ENCODE data around the gene HES4.

DNA sequence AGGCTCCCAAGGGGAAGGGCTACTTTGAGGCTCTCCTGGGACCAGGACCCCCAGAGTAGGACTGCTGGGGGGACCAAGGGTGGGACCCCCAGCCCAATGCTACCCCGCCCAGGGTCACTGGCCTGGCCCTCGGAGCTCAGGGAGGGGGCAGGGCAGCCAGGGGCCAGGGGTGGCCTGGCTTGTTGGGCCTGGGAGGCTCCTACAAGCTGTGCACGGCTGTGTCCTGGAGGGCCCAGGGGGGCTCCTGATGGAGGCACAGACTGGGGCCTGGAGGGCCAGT is 2.2 kb downstream of the HES4 start:
- TF ChIP-seq EP300 (IDR thresholded peaks at IDR 0.05): no peak
- TF ChIP-seq, protein P1, sequence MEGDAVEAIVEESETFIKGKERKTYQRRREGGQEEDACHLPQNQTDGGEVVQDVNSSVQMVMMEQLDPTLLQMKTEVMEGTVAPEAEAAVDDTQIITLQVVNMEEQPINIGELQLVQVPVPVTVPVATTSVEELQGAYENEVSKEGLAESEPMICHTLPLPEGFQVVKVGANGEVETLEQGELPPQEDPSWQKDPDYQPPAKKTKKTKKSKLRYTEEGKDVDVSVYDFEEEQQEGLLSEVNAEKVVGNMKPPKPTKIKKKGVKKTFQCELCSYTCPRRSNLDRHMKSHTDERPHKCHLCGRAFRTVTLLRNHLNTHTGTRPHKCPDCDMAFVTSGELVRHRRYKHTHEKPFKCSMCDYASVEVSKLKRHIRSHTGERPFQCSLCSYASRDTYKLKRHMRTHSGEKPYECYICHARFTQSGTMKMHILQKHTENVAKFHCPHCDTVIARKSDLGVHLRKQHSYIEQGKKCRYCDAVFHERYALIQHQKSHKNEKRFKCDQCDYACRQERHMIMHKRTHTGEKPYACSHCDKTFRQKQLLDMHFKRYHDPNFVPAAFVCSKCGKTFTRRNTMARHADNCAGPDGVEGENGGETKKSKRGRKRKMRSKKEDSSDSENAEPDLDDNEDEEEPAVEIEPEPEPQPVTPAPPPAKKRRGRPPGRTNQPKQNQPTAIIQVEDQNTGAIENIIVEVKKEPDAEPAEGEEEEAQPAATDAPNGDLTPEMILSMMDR (IDR thresholded peaks at IDR 0.05): no peak
- TF ChIP-seq POLR2AphosphoS5 (IDR thresholded peaks at IDR 0.05): no peak
- TF ChIP-seq POLR2A (IDR thresholded peaks at IDR 0.05): no peak

All from stomach (tissue), 4 donors.